ENCODE measurements around the gene SPATS1.
"Not testable (repeated sequence)": the region's sequence is repeated elsewhere in the genome, so short reads cannot be mapped to it uniquely, and the experiment has no call there.

Gene SPATS1

DNA sequence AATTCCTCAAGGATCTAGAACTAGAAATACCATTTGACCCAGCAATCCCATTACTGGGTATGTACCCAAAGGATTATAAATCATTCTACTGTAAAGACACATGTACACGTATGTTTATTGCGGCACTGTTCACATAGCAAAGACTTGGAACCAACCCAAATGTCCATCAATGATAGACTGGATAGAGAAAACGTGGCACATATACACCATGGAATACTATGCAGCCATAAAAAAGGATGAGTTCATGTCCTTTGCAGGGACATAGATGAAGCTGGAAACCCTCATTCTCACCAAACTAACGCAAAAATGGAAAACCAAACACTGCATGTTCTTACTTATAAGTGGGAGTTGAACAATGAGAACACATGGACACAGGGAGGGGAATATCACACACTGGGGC is 4.4 kb downstream of the SPATS1 start:
- not testable (repeated sequence) for DNase-seq

DNA sequence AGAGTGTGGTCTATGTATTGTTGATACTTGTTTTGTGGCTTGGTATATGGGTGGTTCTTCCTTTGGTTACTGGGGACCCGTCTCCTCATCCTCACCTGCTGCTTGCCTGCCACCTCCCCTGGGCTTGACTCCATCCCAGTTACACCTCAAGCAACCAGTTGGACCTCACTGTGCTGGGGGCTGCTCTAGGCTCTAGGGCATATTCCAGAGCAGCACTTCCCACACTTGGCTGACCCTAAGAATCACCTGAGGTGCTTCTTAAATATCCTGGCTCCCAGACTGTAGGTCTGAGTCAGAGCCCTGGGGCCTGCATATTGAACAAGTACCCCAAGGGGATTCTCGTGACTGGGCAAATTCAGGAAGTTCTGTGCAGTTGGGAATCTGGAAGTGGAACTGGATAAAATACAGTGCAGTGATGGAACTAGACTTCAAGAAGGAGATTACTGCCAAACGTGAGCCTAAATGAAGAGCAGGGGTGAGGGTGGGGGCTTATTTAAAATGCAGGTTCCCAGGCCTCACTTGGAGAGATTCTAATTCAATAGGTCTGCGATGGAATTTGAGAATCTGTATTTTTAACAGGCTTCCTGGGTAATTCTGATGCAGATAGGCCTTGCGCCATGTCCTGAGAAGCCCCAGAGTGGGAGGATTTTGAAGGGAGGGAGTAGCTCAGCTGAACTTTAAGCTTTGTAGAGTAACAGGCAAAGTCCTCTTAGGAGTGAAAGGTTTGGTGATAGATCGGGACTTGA is 7.6 kb downstream of the SPATS1 start:
- peak; percentile 64 to 68 (median 64) for DNase-seq

DNA sequence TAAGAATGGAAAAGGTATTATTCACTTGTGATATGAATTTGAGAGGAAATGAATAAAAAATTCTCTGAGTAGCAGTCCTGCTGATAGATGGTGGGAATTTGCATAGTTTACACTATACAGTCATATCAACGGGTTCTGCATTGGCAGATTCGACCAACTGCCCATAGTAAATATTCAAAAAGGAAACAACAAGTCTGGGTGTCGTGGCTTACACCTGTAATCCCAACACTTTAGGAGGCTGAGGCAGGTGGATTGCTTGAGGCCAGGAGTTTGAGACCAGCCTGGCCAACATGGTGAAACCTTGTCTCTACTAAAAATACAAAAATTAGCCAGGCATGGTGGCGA is 8.2 kb downstream of the SPATS1 start:
- not testable (repeated sequence) for DNase-seq

DNA sequence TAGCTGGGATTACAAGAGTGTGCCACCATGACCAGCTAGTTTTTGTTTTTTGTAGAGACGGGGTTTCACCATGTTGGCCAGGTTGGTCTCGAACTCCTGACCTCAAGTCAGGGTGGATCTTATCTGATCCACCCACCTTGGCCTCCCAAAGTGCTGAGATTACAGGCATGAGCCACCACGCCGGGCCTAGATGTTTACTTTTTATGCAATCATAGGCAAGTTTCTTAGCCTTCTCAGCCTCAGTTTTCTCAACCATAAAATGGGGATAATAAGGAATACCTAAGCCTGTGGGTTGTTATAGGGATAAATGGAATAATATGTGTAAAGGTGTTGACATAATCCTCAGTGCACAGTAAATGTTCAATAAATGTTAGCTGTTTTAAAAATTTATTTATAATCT is 9.8 kb downstream of the SPATS1 start:
- DNase-seq: no peak

DNA sequence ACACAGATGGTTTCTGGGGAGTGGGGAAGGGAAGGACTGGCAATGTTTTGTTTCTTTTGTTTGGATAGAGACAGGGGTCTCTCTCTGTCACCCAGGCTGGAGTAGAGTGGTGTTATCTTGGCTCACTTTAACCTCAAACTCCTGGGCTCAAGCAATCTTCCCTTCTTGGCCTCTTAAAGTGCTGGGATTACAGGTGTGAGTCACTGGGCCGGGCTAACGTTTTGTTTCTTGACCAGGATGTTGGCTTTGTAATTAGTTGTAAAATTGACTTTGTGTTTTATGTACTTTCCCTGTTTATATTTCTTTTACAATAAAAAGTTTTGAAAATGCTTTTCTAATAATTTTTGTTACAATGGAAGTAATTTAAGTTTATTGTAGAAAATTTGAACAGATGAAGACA is 10.9 kb downstream of the SPATS1 start:
- DNase-seq: no peak

DNA sequence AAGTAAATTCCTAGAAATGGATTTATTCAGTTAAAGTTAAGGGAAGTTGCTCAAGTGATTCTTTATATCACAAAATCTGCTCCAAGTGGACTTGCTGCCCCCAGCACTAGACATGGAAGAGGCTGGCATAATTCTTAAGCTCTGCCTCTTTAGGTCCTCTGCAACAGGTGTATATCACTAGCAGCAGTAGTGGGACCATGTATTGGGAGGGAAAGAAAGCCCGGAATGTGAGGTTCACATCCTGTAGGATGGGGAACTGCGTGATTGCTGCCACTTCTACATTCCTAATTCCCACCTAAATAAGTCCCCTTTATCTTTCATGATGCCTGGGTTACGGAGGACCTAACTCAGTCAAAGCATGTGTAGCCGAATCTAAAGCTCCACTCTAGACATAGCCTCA is 13.2 kb downstream of the SPATS1 start:
- no peak for DNase-seq

DNA sequence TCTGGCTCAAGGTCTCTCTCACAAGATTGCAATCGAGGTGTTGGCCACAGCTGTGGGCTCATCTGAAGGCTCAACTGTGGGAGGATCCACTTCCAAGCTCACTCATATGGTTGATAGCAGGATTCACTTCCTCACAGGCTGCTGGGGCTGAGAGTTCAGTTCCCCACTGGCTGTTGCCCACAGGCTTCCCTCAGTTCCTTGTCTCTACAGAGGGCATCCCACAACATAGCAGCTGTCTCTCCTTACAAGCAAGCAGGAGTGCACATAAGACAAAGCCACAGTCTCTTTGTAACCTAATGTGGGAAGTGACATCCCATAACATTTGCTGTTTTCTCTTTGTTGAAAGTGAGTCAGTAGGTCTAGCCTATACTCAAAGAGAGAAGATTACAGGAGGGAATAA is 14.0 kb downstream of the SPATS1 start:
- peak; percentile 25 to 41 (median 34) for DNase-seq

DNA sequence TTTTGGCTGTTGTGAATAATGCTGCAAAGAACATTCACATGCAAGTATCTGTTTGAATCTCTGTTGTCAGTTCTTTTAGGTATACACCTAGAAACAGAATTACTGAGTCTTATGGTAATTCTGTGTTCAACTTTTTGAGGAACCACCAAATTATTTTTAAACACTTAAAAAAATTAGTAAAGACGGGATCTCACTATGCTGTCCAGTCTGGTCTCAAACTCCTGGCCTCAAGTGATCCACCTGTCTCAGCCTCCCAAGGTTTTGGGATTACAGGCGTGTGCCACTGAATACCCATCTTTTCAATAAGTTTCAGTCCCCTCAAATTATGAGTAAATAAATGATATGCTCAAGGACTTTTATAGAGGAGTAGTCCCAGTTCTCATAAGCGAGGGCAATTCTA is 17.5 kb downstream of the SPATS1 start:
- no peak for DNase-seq

DNA sequence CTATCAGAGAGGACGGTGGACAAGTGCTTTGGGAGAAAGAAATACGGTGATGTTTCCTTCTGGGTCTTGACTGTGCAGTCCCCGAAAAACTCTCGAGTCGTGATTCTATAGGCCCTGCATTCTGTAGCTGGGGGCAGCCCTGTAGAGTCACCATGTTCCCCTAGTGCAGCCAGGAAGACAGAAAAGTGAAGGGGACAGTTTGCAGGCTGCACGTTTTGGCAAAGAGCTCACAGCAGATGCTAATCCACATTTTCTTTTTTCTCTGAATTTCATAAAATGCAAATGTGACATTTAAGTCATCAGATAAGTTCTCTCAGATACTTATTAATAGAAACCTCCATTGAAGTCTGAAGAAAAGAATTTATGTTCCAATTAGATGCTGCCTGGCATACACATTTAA is 19.5 kb downstream of the SPATS1 start:
- no peak for DNase-seq

DNA sequence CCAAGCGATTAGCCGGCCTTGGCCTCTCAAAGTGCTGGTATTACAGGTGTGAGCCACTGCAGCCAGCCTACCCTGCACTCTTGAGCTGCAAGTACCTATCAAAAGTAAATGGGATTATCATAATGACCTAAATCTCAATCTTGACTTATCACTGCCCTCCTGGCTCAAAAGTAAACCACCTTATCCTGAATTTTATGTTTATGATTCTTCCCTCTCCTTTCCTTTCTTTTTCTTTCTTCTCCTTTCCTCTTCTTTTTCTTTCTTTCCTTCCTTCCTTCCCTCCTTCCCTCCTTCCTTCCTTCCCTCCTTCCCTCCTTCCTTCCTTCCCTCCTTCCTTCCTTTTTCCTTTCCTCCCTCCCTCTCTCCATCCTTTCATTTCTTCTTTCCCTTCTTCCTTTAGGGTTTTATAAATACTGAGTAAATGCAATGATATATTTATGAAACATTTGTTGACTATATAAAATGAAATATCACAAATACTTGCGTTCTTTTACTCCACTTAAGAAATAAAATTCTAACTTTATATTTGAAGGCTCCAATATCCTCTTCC is 21.0 kb downstream of the SPATS1 start:
- no peak for DNase-seq

DNA sequence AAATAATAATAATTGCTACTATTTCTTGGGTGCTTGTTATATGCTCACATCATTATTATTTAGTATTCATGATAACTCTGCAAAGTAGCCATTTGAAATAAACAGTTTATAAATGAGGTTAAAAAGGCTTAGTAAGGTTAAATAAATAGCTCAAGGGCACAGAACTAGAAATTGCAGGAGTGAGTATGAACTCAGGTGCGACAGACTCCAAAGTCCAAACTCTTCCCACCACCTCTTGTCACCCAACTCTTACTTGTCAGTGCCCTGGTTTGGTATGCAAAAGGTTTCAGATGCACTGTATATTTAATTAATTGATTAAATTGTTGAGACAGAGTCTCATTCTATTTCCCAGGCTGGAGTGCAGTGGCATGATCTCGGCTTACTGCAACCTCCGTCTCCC is 24.3 kb downstream of the SPATS1 start:
- DNase-seq: no peak

DNA sequence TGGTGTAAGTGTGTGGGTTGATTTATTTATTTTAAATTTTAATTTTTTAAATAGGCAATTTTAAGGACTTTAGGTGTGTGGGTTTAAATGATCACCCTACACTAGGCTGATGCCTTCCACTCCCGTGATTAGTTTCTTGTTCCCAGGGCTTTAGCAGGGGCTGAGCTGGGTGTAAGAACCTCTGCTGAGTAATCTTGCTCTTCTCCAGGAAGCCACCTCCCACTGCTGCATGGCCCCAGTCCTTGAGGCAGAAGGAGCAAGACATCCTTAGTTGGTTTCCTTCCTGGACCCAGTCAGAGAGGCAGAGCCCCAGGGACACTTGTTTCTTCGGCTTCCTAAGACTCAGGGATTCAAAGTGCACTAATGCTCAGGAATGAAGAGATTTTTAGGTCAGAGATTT is 25.2 kb downstream of the SPATS1 start:
- DNase-seq: peak; percentile 56 to 73 (median 65)

DNA sequence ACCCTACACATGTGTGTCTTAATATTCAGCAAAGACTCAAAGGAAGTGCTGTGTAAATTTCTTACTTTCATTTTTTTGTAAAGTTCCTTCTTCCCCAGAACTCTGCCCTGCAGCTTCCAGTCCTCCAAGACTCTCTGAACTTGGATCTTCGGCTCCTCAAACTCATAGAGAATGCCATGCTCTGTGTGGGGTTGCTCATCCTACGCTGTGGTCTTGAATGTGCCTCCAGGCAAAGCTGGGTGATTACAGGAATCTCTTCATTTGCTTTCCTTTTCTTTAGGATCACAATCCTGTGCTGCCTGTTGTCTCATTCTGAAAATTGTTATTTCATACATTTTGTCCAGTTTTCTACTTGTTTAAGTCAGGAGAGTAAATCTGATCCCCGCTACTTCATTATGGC is 30.6 kb downstream of the SPATS1 start:
- no peak for DNase-seq

DNA sequence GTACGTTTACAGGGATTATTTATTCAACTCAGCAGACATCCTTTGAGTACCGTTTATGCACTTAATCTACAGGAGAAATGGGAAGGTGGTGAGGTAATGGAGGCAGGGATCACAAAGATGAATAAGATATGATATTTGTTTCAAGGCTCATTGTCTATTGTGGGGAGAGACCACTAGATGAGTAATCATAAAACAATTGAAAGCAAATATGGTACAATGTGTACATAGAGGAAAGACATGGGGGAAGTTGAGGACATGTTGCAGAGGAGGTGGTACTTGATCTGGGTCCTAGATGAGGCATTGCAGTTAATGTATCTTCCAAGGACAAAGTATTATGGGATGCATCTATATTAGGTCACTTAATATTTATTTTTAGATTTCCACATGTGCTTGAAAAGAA is 31.3 kb downstream of the SPATS1 start:
- no peak for DNase-seq

DNA sequence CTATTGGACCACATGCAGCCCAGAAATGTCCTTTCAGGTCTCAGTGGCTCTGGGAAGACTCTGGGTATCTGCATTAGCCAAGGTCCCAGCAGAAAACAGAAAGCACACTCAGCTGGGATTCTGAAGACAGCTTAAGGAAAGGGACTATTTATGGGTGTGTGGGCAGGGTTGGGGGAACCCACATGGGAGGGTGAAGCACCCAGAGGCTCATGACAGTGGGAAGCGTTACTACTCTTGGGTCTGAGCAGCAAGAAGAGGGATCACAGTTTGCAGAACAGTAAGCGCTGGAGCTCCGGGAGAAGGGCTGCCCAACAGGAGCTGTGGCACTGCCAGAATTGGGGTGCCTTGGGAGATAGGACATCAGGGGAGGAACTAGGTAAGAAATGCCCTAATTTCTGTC is 32.6 kb downstream of the SPATS1 start:
- DNase-seq: peak; percentile 39 to 69 (median 47)

DNA sequence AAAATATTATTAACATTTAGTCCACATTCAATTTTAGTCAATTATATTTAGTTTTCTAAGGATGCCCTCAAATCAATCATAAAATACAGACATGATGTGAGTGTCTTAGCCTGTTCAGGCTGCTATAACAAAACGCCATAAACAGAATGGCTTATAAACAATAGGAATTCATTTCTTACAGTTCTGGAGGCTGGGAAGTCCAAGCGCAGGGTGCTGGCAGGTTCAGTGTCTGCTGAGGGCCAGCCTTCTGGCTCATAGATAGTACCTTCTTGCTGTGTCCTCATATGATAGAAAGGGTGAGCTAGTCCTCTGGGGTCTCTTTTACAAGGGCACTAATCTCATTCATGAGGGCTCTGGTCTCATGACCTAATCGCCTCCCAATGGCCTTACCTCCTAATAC is 35.0 kb downstream of the SPATS1 start:
- no peak for DNase-seq

DNA sequence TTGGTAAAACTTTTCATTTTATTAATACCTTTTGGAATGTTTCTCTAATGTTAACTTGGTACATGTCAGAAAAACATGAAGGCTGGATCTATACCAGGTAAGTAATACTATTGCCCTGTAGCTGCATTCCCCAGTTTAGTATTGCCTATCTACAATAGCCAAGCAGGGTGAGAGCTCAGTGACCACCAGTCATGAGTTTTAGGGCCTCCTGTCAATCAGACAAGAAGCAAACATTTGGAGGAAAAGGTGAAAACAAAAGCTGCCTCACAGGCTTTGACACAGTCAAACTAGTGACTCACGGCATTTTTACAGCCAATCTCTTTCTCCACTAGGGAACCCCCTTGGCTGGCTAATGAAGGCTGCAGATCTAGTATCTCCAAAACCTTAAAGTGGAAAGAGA is 35.5 kb downstream of the SPATS1 start:
- DNase-seq: peak in 1 of 3 donors; percentile 13

DNA sequence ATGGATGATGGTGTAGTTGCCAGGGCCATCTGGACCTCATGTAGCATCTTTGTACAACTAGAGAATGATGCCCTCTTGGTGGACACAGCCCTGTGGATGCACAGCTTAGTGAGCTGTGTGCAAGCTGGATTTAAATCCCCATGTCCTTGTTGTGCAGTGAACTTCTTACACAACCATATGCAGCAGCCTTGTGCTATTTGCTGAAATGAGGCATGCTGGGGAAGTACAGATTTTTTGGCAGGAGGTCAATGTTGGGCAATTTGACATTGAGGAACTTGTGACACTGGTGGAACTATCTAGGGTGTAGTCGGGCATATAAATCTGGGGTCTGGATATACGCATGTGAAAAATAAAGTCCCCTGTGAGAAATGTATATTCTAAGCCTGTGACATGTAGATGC is 39.3 kb downstream of the SPATS1 start:
- DNase-seq: peak; percentile 86 to 96 (median 95)

DNA sequence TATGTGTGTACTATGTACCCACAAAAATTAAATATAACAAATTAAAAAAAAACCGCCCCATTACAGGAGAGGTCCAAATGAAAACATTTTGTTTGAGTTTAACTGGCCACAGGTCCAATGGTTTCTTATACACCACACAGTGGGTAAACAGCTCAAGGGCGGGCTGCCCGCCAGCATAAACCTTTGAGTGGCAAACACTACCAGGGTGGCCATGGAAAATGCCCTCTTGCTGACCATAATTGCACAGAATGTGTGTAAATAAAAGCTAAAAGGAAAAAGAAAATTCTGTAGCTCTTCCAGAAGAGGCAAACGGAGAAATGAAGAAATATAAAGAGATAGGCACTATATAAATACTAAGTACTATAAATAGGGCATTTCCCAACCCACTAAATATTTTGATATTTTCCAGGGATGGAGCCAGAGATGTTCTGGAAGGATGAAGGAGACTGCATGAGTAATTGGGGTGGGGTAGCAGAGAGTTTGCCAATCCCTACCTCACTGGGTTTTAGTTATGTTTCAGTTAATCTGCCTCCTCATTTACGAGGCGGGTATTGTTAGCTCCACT is 44.0 kb downstream of the SPATS1 start:
- no peak for DNase-seq

DNA sequence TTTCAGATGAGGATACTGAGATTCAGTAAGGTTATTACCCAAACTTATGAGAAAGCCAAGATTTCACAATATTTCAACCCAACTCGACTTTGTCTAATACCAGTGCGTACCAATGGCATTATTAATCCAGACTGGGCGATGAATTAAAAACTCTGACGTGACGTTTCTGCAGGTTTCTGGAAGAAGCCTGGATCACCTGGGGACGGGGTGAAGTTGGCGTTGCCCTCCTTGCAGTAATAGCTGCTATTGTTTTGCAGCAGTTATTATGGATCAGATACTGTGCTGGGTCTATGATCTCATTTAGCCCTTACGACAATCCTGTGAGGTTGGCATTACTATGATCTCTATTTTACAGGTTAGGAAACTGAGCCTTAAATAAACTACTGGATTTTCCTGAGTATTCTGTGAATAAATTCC is 44.5 kb downstream of the SPATS1 start:
- DNase-seq: peak in 2 of 3 donors; percentile 35 to 46

DNA sequence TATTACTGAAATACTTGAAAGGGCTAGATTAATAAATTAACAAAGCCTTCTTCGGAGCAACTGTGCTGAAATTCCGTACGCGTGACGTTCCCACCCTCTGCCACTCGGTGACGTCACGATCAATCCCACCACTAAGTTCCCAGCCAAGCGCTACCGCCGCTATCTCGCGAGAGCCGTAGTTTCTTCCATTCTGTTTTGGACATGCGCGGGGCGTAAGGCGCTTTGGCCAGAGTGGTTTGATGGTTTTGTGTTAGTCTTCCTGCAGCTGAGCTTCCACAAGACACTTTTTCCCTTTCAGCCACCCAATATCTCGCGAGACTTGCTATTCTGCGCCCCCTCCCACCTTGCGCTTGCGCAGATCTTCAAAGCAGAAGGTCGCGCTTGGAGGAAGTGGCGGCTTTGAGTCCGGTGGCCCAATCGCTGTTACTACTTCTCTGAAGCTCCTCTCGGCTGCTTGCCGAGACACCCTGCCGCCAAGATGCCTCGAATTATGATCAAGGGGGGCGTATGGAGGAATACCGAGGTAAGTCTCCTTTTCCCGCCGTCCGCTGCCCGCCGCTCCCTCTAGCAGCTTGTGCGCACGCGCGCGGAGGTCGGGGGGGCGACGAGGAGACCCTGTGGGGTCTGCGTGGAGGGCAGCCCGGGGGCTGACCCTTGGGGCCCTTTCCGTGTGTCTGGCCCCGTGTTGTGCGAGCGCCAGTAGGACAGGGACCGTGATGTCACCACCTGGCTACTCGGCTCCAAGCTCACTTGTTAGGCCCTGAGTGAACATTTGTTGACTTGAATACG is 45.1 kb downstream of the SPATS1 start, which contains the start of gene CDC5L:
TSS of gene CDC5L (plus strand) at position 361 of the 789 bp plus-strand sequence. CDS start at position 479, 118 bp downstream.
- peak; percentile 96 to 99 (median 99) for DNase-seq

DNA sequence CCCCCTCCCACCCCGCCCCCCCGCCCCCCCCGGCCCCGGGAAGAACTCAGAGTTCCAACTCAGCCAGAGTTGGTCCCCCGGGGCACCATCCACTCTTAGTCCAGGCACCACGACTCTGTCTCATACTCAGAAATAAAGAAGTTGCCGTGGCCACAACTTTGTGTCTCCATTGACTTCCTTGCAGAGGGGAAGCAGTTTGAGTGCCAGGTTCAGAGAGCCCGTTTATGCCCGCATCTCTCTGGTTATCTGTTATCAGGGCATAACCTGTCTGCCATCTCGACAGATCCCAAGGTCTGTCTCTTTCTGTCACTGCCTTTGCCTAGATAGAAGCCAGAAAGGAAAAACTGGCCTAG is 45.7 kb downstream of the SPATS1 start:
- no peak for DNase-seq

DNA sequence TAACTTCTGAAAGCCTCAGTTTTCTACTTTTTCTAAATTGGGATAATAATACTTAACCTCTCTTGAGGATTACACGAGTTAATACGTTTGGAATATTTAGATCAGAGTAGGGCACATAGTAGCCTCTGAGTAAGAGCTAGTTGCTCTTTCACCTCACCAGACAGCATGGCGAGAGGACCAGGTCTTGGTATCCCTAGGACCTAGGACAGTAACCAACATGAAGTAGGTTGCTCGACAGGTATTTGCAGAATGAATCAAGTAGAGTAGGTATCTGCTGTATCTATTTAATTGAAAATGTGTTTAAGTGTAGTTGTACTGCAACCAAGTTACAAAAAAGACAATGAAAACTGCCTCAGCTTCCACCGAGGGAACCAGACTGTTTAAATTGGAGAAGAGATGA is 46.4 kb downstream of the SPATS1 start:
- DNase-seq: no peak

DNA sequence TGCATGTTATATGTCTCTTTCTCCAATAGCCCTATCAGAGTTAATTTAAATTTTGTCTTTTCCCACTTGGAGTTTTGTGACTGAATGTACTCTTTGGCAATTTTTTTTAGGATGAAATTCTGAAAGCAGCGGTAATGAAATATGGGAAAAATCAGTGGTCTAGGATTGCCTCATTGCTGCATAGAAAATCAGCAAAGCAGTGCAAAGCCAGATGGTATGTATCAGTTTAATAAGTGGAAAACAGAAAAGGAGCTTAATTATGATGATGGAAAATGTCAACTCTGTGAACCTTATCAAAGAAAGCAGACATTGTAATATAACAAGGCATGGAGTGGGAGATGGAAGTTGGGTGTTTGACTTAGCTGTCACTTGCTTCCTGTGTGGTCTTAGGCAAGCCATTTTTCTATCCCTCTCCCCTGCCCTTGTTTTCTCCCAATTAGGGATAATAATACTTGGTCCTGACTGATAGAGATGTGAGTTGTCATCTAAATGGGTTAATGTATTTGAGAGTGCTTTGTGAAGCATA is 47.8 kb downstream of the SPATS1 start:
- no peak for DNase-seq
